ENCODE data around the gene TCF23.

The TCF23 gene

DNA sequence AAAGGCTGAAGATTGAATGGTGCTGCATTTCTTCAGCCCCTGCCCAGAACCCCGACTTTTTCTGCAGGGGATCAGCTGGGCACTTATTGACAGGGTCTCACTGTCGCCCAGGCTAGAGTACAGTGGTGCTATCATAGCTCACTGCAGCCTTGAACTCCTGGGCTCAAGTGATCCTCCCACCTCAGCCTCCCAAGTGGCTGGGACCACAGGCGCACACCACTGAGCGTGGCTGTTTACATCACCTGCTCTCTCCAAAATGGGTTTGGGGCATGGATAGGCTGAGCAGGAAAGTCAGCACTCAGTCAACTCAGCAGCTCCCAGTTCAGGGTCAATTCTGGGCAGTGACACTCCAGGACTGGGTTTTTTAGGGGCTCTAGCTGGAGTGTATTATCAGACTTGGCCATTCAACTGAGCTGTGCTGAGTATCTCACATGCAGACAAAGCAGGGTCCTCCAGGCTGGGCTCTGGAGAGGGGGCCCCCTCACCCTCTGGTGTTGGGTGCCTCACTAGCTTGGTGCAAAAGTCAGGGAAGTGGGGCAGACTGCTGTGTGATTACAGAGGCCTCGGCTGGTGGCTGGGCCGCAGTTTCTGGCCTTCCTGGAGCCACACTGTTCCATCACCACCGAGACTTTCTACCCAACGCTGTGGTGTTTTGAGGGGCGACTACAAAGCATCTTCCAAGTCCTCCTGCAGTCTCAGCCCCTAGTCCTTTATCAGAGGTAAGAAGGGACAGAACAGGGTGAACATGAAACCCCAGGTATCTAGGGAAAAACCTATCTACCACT, 20.7 kb upstream of the TCF23 start:
- no peak overlapping the region for H3K27ac ChIP-seq
- no peak for DNase-seq (ENCODE audit: low read depth, low spot score)

DNA sequence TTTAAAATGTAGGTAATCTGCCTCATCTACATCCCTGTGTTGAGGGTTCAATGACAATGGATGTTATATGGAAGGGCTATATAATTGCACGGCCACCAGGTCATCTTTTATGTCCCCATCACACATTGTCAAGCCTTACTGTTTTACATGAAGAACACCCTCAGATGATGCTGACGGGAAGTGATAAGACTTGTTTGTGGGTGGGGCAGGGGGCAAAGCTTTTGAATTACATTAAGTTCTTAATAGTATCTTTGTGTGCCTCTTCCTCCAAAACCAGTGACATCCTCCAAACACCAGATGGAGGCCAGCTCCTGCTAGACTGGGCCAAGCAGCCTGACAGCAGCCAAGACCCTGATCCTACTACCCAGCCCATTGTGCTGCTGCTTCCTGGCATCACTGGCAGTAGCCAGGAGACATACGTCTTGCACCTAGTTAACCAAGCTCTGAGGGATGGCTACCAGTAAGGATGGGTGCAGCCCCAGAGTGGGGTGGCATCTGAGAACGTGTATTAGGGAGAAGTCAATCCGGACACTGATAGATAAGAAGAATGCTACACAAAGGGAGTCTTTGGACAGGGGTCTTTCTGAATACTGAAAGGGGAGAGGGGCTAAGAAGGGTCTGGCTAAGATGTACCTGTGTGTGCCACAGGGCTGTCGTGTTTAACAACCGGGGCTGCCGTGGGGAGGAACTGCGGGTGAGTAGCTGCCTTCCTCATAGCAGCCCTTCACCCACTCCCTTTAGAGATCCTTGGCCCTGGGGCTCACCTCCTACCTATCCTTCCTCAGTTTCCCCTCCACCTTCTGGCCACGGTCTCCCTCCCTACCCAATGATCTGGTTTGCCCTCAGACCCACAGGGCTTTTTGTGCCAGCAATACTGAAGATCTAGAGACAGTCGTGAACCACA, 19.9 kb upstream of the TCF23 start:
- DNase-seq (ENCODE audit: low read depth, low spot score): no peak
- no peak overlapping the region for H3K27ac ChIP-seq

DNA sequence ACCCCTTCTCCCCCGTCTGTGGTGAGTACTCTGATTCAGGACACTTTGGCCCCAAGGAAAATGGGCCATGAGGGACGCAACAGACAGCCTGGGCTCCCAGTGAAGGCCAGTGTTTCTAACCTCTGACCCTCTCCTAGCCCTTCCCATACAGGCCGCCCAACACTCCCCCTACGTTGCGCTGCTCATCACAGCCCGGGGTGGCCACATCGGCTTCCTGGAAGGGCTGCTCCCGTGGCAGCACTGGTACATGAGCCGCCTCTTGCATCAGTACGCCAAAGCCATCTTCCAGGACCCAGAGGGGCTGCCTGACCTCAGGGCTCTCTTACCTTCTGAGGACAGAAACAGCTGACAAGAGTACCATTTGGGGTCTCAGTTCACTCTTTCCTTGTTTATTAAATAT, 18.4 kb upstream of the TCF23 start:
- no peak overlapping the region for H3K27ac ChIP-seq
- DNase-seq (ENCODE audit: low read depth, low spot score): no peak

DNA sequence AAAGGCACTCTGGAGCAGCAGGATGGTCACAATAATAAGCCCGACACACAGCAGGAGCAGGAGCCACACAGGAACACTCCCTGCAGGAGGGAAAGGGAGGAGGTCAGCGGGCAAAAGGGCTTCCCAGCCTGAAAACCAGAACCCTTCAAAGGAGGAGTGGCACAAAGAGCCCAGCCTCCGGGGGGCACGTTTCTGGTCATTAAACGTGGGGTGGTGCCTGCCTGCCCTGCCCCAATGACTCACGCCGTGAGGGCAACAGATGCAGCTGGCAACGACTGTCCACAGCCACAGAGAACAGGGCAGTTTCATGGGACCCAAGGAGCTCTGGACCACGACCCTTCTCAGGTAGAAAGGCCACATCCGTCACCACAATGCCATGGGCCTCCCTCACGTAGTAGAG, 17.4 kb upstream of the TCF23 start:
- DNase-seq (ENCODE audit: low read depth, low spot score): no peak
- no peak overlapping the region for H3K27ac ChIP-seq

DNA sequence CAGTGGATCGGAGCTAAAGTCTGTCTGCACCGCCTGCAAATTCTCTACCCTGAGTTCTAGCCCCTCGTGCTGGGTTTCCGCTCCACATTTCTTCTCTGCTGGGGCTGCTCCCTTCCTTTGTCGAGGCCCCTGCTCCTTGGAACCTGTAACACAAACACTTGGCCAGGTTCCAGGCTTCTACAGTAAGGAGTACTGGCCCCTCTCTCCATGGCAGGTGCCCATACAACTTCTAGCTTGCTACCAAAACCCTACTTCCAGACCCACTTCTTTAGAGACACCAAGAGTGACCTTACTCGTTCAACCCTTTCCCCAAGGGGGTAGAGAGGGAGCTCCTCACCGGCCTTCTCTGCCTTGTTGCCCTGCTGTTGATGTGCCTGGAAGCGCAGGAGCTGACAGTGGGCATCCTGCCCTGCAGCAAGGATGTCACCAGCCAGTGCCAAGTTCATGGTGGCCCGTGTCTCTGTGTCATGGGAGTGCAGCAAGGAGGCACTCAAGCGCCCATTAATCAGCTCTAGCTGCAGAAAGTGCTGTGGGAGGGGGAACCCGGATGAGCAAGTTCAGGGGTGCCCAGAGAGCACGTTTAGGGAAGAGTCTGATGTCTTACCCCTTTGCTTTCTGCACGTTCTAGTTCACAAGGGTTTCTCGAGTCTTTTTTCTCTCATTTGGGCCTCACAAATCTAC, 15.5 kb upstream of the TCF23 start:
- no peak for DNase-seq (ENCODE audit: low read depth, low spot score)
- no peak overlapping the region for H3K27ac ChIP-seq

DNA sequence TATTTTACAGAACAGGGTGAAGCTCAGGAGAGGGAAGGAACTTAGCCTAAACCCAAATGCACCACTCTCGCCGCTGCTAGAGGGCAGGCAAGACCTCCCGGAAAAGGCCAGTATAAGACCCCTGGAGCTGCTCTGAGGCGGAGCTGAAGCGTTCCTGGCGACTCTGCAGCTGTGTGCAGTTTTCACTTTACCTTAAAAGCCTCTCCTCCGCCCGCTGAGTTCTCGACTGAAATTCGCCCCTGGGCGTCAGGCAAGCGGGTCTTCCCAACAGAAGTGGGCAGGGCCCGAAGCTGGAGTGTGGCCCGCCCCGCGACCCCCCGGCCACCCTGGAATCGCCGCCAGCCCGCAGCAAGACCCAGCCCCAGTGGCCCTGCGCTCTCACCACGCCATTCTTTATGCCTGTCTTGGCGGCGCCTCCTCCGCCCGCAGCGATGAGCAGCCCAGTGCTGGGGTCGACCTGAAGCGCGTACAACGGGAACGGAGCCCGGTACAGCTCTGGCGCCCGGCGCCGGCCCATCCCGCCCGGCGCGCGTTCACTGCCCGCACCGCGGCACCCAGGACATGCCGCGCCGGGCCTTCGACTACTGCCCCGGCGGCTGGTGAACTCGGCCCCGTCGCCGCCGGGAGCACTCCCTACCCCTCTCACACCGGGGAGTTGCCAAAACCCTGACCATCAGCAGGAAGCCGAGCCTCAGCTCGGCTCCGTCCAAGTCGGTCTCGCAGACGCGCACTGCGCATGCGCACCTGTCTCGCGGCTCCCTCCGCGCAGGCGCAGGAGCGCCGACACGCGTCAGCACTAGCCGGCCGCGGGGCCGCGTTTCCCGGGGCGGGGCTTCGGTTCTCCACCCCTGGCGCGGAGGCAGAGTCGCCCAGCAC, 14.7 kb upstream of the TCF23 start, which contains the start of gene PREB:
PREB (minus strand) TSS at position 732 of the 876 bp plus-strand sequence; CDS start at position 517, 215 bp downstream.
- H3K27ac ChIP-seq: peak within 1 kb of the TSS; percentile 19
- peak; percentile 49 for DNase-seq (ENCODE audit: low read depth, low spot score)

DNA sequence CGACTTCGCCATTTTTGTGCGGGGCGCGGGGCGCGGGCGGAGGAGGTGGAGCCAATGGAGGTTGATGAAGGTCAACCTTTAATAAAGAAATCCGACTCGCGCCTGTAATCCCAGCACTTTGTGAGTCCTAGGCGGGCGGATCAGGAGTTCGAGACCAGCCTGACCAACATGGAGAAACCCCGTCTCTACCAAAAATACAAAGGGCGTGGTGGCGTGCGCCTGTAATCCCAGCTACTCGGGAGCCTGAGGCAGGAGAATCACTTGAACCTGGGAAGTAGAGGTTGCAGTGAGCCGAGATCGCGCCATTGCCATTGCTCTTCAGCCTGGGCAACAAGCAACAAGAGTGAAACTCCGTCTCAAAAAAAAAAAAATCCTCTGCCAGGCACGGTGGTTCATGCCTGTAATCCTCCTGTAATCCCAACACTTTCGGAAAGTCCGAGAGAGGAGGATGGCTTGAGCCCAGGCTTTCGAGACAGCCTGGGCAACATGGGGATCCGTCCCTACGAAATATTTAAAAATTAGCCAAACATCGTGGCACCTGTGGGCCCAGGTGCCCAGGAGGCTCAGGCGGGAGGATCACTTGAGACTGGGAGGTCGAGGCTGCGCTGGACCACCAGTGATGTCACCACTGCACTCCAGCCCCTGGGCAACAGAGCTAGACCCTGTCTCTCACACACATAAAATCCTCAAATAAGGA, 13.9 kb upstream of the TCF23 start:
- H3K27ac ChIP-seq: no peak overlapping the region
- no peak for DNase-seq (ENCODE audit: low read depth, low spot score)

DNA sequence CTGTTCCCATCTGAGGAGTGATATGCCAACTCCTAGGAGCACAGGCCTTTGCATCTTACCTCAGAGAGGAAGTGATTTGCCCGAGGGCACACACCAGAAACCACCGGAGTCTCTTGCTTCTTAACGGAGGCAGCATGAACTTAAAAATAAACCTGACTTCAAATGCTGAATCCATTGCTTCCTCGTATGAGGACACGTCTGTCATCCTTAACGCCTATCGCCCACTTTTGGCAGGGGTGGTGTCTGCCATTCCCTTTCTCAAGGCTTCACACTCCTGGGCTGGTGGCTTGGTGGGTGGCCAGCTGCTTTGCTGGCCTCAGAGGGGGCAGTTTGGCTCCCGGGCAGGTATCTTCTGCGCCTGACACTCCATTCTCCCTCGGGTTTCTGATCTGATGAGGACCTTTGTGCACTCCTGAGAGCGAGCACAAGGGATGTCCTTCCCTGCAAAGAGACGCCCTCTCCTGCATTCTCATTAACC, 13.3 kb upstream of the TCF23 start:
- H3K27ac ChIP-seq: no peak overlapping the region
- DNase-seq (ENCODE audit: low read depth, low spot score): no peak

DNA sequence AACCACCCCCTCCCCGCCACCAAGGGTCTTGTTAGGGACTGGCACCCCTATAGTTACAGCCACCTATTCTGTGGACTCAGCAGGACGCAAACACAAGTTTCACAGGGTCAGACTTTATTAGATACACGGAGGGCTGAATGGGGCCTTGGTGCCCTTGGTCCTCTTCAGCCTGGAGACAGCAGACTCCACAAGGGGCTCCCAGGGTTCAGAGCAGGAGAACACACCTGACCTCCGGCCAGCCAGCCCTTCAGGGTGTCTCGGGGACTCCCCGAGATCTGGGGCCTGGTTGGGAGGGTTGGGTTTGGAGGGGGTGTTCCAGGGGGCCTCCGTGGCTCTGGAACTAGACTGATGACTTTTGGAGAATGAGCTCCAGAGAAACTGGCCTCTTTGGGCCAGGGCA, 12.1 kb upstream of the TCF23 start:
- no peak for DNase-seq (ENCODE audit: low read depth, low spot score)
- no peak overlapping the region for H3K27ac ChIP-seq

DNA sequence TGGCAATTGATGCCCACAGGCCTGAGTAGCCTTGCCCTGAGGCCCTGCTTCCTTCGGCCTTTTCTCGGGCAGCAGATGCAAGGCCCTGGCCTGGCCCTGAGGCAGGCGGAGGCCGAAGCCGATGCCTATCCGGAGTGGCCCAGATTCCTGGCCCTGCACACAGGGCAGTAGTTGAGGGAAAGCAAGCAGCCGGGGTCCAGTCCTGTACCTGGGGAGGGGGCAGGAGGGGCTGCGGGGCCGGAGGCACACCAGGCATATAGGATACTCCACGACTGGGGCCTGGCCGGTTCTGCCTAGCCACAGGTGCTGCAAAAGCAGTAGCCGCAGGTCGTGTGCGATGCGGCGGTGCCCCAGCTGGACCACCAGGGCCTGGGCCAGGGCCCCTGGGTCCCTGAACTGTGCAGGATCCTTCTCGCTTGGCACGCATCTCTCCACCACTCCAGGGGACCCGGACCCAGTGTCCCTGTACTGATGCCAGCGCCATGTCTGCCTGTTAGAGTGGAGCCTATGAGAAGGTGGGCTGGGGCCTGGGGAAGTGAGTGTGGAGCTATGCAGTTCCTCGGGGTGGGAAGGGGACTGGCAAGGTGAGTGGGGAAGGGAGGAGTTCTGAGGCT, 11.4 kb upstream of the TCF23 start:
- H3K27ac ChIP-seq: no peak overlapping the region

DNA sequence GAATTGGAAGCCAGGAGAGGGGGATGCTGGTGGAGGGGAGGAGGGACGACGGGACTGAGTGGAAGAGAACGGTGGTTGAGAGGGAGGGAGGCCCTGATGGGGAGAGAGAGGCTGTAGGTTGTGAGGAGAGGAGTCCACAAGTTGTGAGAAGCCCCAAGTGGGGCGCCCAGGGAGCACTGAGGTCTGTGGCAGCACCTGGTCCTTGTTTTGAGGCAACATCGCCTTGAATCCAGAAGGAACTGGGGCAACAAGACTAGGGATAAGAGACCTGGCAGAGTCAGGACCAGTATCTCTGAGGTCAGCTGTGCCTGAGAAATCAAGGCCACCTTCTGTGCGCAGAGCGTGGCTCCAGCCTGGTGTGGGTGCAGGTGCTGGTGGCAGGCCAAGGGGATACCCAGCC, 10.7 kb upstream of the TCF23 start:
- no peak for DNase-seq (ENCODE audit: low read depth, low spot score)
- no peak overlapping the region for H3K27ac ChIP-seq

More for the DNA sequence above, 11.4 kb upstream of the TCF23 start:
- DNase-seq (ENCODE audit: low read depth, low spot score): no peak

DNA sequence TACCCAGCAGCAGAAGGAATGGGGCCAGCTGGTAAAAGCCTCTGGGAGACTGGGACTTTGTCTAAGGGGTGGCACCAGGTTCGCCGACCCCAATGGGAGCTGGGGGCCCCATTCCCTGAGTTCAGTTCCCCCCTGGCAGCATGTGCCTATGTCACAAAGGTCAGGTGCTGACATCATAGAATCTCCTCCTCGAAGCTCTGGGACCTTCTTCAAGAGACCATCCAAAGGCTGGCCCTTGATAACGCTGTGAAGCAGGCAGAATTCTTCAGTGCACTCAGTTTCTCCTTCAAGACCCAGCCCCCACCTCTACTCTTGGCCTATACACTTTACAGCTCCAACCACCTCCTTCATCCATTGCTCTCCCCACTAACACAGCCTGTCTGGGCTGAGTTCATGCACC, 9.5 kb upstream of the TCF23 start, which contains the start of gene PRR30:
PRR30 (minus strand) TSS at position 101 of the 400 bp plus-strand sequence. CDS start 1,081 bp downstream, outside the sequence.
- H3K27ac ChIP-seq: no peak within 1 kb of the TSS
- no peak for DNase-seq (ENCODE audit: low read depth, low spot score)

DNA sequence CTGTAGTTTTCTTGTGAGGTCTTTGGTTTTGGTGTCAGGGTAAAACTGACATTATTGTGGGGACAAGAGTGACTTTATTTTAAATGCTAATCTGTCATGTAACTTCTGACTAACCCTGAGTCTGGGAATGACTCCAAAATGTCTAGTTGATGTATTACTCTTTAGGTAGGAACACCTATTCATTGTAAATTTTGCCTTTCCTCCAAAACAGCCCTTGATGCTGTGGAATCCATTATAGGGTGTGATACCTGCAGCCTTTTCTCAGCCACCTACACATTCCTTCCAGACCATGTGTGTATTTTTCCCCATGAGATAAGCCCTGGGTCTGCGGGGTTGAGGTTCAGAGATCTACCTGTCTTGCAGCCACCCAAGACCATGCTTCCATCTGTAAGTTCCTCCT, 5.5 kb upstream of the TCF23 start:
- no peak overlapping the region for H3K27ac ChIP-seq
- no peak for DNase-seq (ENCODE audit: low read depth, low spot score)

DNA sequence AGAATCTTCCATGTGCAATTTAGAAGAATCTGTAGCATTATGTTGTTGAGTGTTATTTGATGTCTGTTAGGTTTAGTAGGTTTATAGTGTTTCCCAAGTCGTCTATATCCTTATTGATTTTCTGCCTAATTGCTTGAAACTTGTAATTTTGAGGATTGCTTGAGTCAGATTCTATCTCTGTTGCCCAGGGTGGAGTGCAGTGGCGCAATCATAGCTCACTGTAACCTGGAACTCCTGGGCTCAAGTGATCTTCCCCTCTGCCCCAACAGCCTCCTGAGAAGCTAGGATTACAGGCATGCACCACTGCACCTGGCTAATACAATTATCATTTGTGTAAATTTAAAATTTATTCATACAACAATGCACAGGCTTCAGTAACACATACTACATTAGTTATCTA, 3.1 kb upstream of the TCF23 start:
- no peak overlapping the region for H3K27ac ChIP-seq
- no peak for DNase-seq (ENCODE audit: low read depth, low spot score)

DNA sequence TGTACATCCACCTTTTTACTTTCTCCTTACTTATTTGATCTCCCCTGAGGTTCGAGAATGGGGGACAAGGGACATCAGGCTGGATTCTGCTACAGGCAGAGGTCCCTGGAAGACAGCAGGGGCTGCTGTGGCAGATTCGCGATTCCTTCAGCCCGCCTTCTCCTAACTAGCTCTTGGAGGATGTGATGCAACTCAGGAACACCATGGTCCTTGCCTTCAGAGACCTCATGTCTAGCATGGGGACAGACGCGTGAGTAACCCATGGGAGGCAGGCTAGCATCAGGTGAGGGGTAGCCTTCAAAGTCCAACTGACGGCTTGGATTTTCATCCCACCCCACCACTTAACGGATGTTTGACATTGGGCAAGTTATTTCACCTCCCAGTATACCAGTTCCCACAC, 869 bp upstream of the TCF23 start:
- no peak for DNase-seq (ENCODE audit: low read depth, low spot score)
- H3K27ac ChIP-seq: no peak overlapping the region

DNA sequence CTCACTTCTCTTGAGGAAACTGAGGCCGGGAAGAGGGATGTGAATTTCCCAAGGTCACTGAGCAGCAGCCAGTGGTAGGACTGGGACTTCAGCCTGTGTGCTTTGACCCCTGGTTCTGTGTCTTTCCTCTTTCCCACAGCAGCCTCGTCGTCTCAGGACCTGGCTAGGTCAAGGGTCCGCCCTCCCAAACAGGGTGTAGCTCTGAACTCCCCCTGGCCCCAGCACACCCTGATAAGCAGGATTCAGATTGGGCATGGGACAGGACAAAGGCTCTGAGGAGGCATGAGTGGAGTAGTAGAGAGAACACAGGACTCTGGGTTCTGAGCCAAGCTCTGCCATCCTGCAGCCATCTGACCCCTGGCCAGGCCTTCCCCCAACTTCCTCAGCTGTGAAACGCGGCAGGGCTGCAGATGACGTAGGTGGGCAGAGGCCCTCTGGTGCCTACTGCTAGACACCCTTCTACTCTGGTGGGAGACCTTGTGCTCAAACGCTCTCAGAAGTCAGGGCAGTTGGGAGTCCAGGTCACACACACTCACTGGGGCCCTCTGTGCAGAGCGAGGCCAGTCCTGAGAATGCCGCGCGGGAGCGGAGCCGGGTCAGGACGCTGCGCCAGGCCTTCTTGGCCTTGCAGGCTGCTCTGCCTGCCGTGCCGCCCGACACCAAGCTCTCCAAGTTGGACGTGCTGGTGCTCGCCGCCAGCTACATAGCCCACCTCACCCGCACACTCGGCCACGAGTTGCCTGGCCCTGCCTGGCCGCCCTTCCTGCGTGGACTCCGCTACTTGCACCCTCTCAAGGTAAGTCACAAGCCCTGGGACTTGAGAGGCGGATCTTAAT, 984 bp downstream of the TCF23 start:
- no peak overlapping the region for H3K27ac ChIP-seq
- DNase-seq (ENCODE audit: low read depth, low spot score): no peak

DNA sequence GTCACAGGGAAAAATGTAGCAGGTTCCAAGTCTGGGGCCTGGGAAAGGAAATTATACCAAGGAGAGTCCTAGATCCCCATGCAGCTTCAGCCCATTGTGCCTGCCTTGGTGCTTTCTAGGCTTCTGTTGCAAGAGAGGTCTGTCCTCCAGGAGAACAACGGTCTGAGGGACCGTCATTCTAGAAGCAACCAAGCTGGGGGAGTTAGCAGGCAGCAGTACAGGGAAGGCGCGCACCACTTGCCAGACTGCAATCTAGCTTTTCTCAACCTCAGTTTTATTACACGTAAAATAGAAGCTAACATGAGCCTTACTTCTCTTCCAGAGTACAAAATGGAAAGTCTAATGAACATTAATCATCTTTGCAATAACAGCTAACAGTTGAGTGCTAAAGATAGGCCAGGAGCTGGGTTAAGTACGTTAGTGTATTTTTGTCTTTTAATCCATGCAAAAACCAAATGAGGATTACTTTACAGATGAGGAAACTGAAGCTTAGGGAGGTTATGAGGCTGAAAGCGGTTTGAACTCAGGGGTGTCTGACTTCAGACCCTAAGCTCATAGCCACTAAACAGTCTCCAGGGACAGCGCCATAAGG, 1.9 kb downstream of the TCF23 start:
- no peak for DNase-seq (ENCODE audit: low read depth, low spot score)
- no peak overlapping the region for H3K27ac ChIP-seq

Data from epithelial cell of prostate (primary cell).